ENCODE measurements around the gene DACH1.

DACH1 gene

GRCh38 chr13:71718931-71719330 is 148.1 kb downstream of the DACH1 start:
- in situ Hi-C loops (cut with MboI; ENCODE audit: low sequenced_read_pairs, unreplicated experiment), result no loop called here
- no peak for DNase-seq (ENCODE audit: low spot score)
- TF ChIP-seq CTCF (IDR thresholded peaks at IDR 0.05; ENCODE audit: borderline replicate concordance, control extremely low read depth, extremely low read depth, insufficient read depth, missing control alignments), result no peak

- no peak for DNase-seq (ENCODE audit: low spot score)
- peak; percentile 1 for TF ChIP-seq CTCF (IDR thresholded peaks at IDR 0.05; ENCODE audit: borderline replicate concordance, control extremely low read depth, extremely low read depth, insufficient read depth, missing control alignments)
- in situ Hi-C loops (cut with MboI; ENCODE audit: low sequenced_read_pairs, unreplicated experiment), result no loop called here
Observed at GRCh38 chr13:71714802-71715375, 152.1 kb downstream of the DACH1 start.

GRCh38 chr13:71712988-71713653 is 153.9 kb downstream of the DACH1 start:
- in situ Hi-C loops (cut with MboI; ENCODE audit: low sequenced_read_pairs, unreplicated experiment), result no loop called here
- no peak for TF ChIP-seq CTCF (IDR thresholded peaks at IDR 0.05; ENCODE audit: borderline replicate concordance, control extremely low read depth, extremely low read depth, insufficient read depth, missing control alignments)
- DNase-seq (ENCODE audit: low spot score), result no peak

- in situ Hi-C loops (cut with MboI; ENCODE audit: low sequenced_read_pairs, unreplicated experiment), result no loop called here
- DNase-seq (ENCODE audit: low spot score), result no peak
- TF ChIP-seq CTCF (IDR thresholded peaks at IDR 0.05; ENCODE audit: borderline replicate concordance, control extremely low read depth, extremely low read depth, insufficient read depth, missing control alignments), result no peak
Observed at GRCh38 chr13:71704656-71705055, 162.3 kb downstream of the DACH1 start.

GRCh38 chr13:71703138-71703537 is 163.9 kb downstream of the DACH1 start:
- no peak for TF ChIP-seq CTCF (IDR thresholded peaks at IDR 0.05; ENCODE audit: borderline replicate concordance, control extremely low read depth, extremely low read depth, insufficient read depth, missing control alignments)
- DNase-seq (ENCODE audit: low spot score), result no peak
- in situ Hi-C loops (cut with MboI; ENCODE audit: low sequenced_read_pairs, unreplicated experiment), result no loop called here

GRCh38 chr13:71702253-71702652 is 164.8 kb downstream of the DACH1 start:
- no peak for DNase-seq (ENCODE audit: low spot score)
- no peak for TF ChIP-seq CTCF (IDR thresholded peaks at IDR 0.05; ENCODE audit: borderline replicate concordance, control extremely low read depth, extremely low read depth, insufficient read depth, missing control alignments)
- in situ Hi-C loops (cut with MboI; ENCODE audit: low sequenced_read_pairs, unreplicated experiment), result no loop called here
